Islet precursor cell (in vitro differentiated cells): ENCODE data around the gene HECTD1.
"Not testable (repeated sequence)": the region's sequence is repeated elsewhere in the genome, so short reads cannot be mapped to it uniquely, and the experiment has no call there.

Experiments
- DNase-seq: peaks from one replicate; pipeline ENCODE4 v3.0.0-alpha.2; 2018

The HECTD1 gene

GRCh38 chr14:31192544-31192943, 15.0 kb downstream of the HECTD1 start:
- DNase-seq, result not testable (repeated sequence)

- DNase-seq, result no peak
Observed at GRCh38 chr14:31190717-31191263, 16.8 kb downstream of the HECTD1 start.

- no peak for DNase-seq
Observed at GRCh38 chr14:31190219-31190603, 17.4 kb downstream of the HECTD1 start.

GRCh38 chr14:31189346-31190218, 18.0 kb downstream of the HECTD1 start:
- no peak for DNase-seq

GRCh38 chr14:31188744-31189143, 18.8 kb downstream of the HECTD1 start:
- no peak for DNase-seq

GRCh38 chr14:31182016-31182415, 25.6 kb downstream of the HECTD1 start:
- DNase-seq, result not testable (repeated sequence)

- no peak for DNase-seq
Observed at GRCh38 chr14:31181271-31181670, 26.3 kb downstream of the HECTD1 start.

GRCh38 chr14:31180299-31181051, 27.1 kb downstream of the HECTD1 start:
- DNase-seq, result no peak

GRCh38 chr14:31174433-31174832, 33.2 kb downstream of the HECTD1 start:
- DNase-seq, result no peak

GRCh38 chr14:31173120-31173837, 34.3 kb downstream of the HECTD1 start:
- DNase-seq, result no peak

- DNase-seq, result no peak
Observed at GRCh38 chr14:31172084-31172483, 35.5 kb downstream of the HECTD1 start.

GRCh38 chr14:31170411-31170810, 37.2 kb downstream of the HECTD1 start:
- no peak for DNase-seq

GRCh38 chr14:31169877-31170276, 37.7 kb downstream of the HECTD1 start:
- DNase-seq, result no peak

GRCh38 chr14:31167032-31167431, 40.6 kb downstream of the HECTD1 start:
- no peak for DNase-seq

- no peak for DNase-seq
Observed at GRCh38 chr14:31166271-31166561, 41.4 kb downstream of the HECTD1 start.

GRCh38 chr14:31164115-31164514, 43.5 kb downstream of the HECTD1 start:
- DNase-seq, result no peak

GRCh38 chr14:31162910-31163649, 44.5 kb downstream of the HECTD1 start:
- no peak for DNase-seq

GRCh38 chr14:31161274-31161673, 46.3 kb downstream of the HECTD1 start:
- DNase-seq, result no peak

GRCh38 chr14:31159682-31160296, 47.8 kb downstream of the HECTD1 start:
- no peak for DNase-seq

- DNase-seq, result no peak
Observed at GRCh38 chr14:31154956-31155355, 52.6 kb downstream of the HECTD1 start.

GRCh38 chr14:31142455-31143087, 65.0 kb downstream of the HECTD1 start:
- no peak for DNase-seq
